CD4-positive, alpha-beta T cell (primary cell): ENCODE measurements around the gene KCNQ1. TPM values are rescaled to one million over a fixed set of nuclear protein-coding genes. Genes with fewer than 3 reads are reported as not detected.

Experiments used
- ATAC-seq: fragments of 200-7000 bp; cut with Tn5 transposase; one replicate; pipeline ENCODE4 v1.10.0; 2022; ENCODE audit warnings: mild to moderate bottlenecking; ENCODE audit not compliant: poor library complexity
- CTCF ChIA-PET: fragments of 350-600 bp; sonication (Branson Sonifier 250); formaldehyde crosslinking; loops from one replicate; lab custom pipeline; 2021; ENCODE audit warnings: antibody characterized with exemption, inconsistent platforms; lab: Charles Lee
- POLR2A ChIA-PET: fragments of 350-600 bp; sonication (Branson Sonifier 250); formaldehyde crosslinking; loops from one replicate; lab custom pipeline; 2021; ENCODE audit warnings: antibody characterized with exemption, inconsistent platforms; lab: Charles Lee
- DNase-seq, 14 experiments: peaks; one replicate each; pipeline ENCODE4 v3.0.0-alpha.2; 2013 to 2020; ENCODE audit warnings: mixed read lengths in 2 of 14
- H3K27ac ChIP-seq, 2 donors: one replicate each; pipeline versions ENCODE4 v1.5.1 to v1.7.0; 2013; ENCODE audit warnings: low read length in 2 of 2, low read depth in 1 of 2, mild to moderate bottlenecking in 1 of 2
- H3K27me3 ChIP-seq, 2 experiments: 1 replicate in 1 of 2; 2 replicates in 1 of 2; pipeline versions ENCODE4 v1.6.1 to v1.7.0; 2013; ENCODE audit warnings: low read length in 2 of 2, control low read depth in 1 of 2, mild to moderate bottlenecking in 1 of 2, moderate library complexity in 1 of 2; ENCODE audit not compliant: insufficient read depth in 2 of 2, control insufficient read depth in 1 of 2
- H3K36me3 ChIP-seq: one replicate; pipeline ENCODE4 v1.6.1; 2013; ENCODE audit warnings: low read length, control low read depth; ENCODE audit not compliant: insufficient read depth
- H3K4me1 ChIP-seq: one replicate; pipeline ENCODE4 v1.6.1; 2013; ENCODE audit warnings: low read length, control low read depth; ENCODE audit not compliant: insufficient read depth
- H3K4me3 ChIP-seq: one replicate; pipeline ENCODE4 v1.5.1; 2013; ENCODE audit warnings: mild to moderate bottlenecking, low read length, moderate library complexity
- H3K9me3 ChIP-seq, 2 experiments: 1 replicate in 1 of 2; 2 replicates in 1 of 2; pipeline versions ENCODE4 v1.6.1 to v1.7.0; 2013; ENCODE audit warnings: low read length in 2 of 2, mild to moderate bottlenecking in 2 of 2, control low read depth in 1 of 2, moderate library complexity in 1 of 2; ENCODE audit not compliant: control insufficient read depth in 1 of 2, insufficient read depth in 1 of 2
- H3K27ac Mint-ChIP-seq: one replicate; pipeline ENCODE4 v1.8.0; 2020; ENCODE audit warnings: mixed read lengths
- H3K27me3 Mint-ChIP-seq: one replicate; pipeline ENCODE4 v1.8.0; 2021; ENCODE audit warnings: mixed read lengths
- H3K36me3 Mint-ChIP-seq: one replicate; pipeline ENCODE4 v1.8.0; 2021; ENCODE audit warnings: low read depth, mixed read lengths
- H3K4me1 Mint-ChIP-seq: one replicate; pipeline ENCODE4 v1.8.0; 2021; ENCODE audit warnings: low read depth, mixed read lengths
- H3K4me3 Mint-ChIP-seq: one replicate; pipeline ENCODE4 v1.8.0; 2020; ENCODE audit warnings: mild to moderate bottlenecking, mixed read lengths
- H3K9me3 Mint-ChIP-seq: one replicate; pipeline ENCODE4 v1.8.0; 2020; ENCODE audit warnings: mixed read lengths
- CTCF ChIP-seq: fragments of 200-600 bp; IDR thresholded peaks from one replicate; pipeline ENCODE4 v1.8.0; 2022; ENCODE audit warnings: antibody characterized with exemption, mild to moderate bottlenecking
- intact Hi-C, 2 experiments: fragments of 100-400 bp; cut with DNase I in 1 of 2; cut with micrococcal nuclease in 1 of 2; formaldehyde crosslinking; loops; one replicate each; pipeline versions ENCODE4 v1.15.1 to v1.9.0; 2023 to 2025; cut with DNase I, micrococcal nuclease
- total RNA-seq, 174 experiments: library from RNA in 2 of 174; stranded (reverse) in 2 of 174; gene quantifications; one replicate each; pipeline ENCODE4 v1.2.3 and lab custom pipeline; 2021 to 2026

KCNQ1 gene
- total RNA-seq, 2 experiments from 2014 or later, result 31.3 to 33.1 TPM

- ATAC-seq (no peak), DNase-seq (no peak)
- Mint-ChIP-seq H3K36me3 (peaks cover 2% of the 10 kb centered on the region), H3K27ac (no peak overlapping the region), H3K9me3 (no peaks in the 10 kb centered on the region), H3K4me1 (no peaks in the 10 kb centered on the region), H3K4me3 (no peak overlapping the region), H3K27me3 (no peaks in the 10 kb centered on the region)
- no peaks in the 10 kb centered on the region for H3K36me3 ChIP-seq
- peaks cover 0 to 16% of the 10 kb centered on the region in 2 experiments for H3K9me3 ChIP-seq
- CTCF ChIA-PET, result no interaction called here
- no peak for TF ChIP-seq CTCF
- no peak overlapping the region for H3K4me3 ChIP-seq
- H3K27ac ChIP-seq, result no peak overlapping the region
- H3K27me3 ChIP-seq, result no peaks in the 10 kb centered on the region
- POLR2A ChIA-PET, result no interaction called here
- intact Hi-C loops, result no loop called here
- no peaks in the 10 kb centered on the region for H3K4me1 ChIP-seq
Measured at GRCh38 chr11:2853997-2854560, 409.3 kb downstream of the KCNQ1 start.

DNA sequence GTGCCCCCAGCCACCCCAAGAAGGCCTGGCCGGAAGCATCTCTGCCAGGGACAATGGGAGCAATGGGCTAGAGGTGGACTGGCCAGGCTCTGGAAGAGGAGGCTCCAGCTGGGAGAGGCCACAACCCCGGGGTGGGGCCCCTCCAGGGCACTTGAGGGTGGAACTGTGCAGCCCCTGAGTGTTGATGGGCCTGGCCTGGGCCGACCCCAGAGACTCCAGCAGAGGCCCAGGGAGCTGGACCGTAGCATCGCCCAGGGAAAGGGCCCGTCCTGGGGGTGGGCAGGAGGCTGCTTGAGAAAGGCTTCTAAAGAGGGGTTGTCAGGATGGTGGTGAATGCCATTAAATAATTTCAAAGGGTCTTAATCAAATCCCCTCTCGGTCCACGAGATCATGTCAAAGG is 410.4 kb downstream of the KCNQ1 start:
- Mint-ChIP-seq H3K27me3 (no peaks in the 10 kb centered on the region), H3K4me1 (no peaks in the 10 kb centered on the region), H3K27ac (no peak overlapping the region), H3K9me3 (no peaks in the 10 kb centered on the region), H3K4me3 (no peak overlapping the region), H3K36me3 (no peaks in the 10 kb centered on the region)
- no peaks in the 10 kb centered on the region for H3K4me1 ChIP-seq
- no peak for TF ChIP-seq CTCF
- intact Hi-C loops, result no loop called here
- peaks cover 0 to 16% of the 10 kb centered on the region in 2 experiments for H3K9me3 ChIP-seq
- POLR2A ChIA-PET, result no interaction called here
- no peaks in the 10 kb centered on the region for H3K36me3 ChIP-seq
- DNase-seq (no peak), ATAC-seq (no peak)
- peaks cover 0 to 2% of the 10 kb centered on the region in 2 experiments for H3K27me3 ChIP-seq
- CTCF ChIA-PET, result no interaction called here
- no peak overlapping the region for H3K27ac ChIP-seq
- no peak overlapping the region for H3K4me3 ChIP-seq

- Histone ChIP-seq H3K27ac (no peak overlapping the region), H3K9me3 (peaks cover 0 to 16% of the 10 kb centered on the region in 2 experiments), H3K4me3 (no peak overlapping the region), H3K36me3 (no peaks in the 10 kb centered on the region), H3K4me1 (no peaks in the 10 kb centered on the region), H3K27me3 (peaks cover 9 to 18% of the 10 kb centered on the region in 2 experiments)
- Mint-ChIP-seq H3K36me3 (no peaks in the 10 kb centered on the region), H3K27me3 (peaks cover 16% of the 10 kb centered on the region), H3K4me3 (no peak overlapping the region), H3K4me1 (no peaks in the 10 kb centered on the region), H3K27ac (no peak overlapping the region), H3K9me3 (no peaks in the 10 kb centered on the region)
- ATAC-seq (no peak), DNase-seq (no peak)
- intact Hi-C loops, result no loop called here
- CTCF ChIA-PET, result no interaction called here
- TF ChIP-seq CTCF, result no peak
- POLR2A ChIA-PET, result no interaction called here
Measured at GRCh38 chr11:2857276-2857675, 412.5 kb downstream of the KCNQ1 start.
